Central memory CD4-positive, alpha-beta T cell (primary cell): ENCODE results near the gene ABHD16B.
"Not testable (repeated sequence)": the region's sequence is repeated elsewhere in the genome, so short reads cannot be mapped to it uniquely, and the experiment has no call there.

Source experiments
- DNase-seq: peaks from one replicate; pipeline ENCODE4 v3.0.0; 2022

The ABHD16B gene

DNA sequence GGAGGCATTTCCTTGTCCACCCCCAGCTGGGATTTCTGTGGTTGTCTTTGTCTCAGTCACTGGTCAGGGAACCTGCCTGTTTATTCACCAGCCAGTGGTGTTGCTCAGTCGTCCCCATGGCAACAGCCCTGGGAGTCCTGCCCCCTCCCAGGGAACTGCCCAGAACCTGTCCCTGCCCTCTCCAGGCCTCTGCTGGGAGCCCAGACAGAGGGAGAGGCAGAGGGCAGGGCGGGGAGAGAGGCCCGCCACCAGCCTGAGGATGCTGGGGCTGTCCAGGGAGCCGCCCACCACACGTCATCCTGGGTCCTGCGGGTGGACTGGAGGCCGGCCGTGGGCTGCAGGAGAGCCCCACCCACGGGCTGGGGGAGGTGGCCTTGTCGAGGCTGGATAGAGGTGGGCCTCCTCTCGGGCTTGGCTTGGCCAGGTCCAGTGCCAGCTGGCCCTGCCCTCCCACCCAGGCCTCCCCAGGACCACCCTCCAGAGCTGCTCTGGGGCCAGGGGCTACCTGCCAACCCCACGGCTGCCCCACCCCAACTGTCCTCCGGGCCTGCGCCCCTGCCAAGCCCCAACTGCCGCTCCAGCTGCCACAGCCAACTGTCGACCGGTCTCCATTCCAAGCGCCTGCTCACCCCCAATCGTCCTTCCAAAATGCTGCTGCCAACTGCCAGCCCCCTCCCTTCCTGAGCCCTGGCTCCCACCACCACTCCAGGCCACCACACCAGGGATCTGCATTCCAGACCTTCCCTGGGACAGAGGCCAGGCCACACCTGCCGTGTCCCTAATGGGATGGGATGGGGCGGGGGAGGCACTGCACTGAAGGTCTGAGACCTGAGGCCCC lies 26.1 kb upstream of the ABHD16B start:
- no peak for DNase-seq

DNA sequence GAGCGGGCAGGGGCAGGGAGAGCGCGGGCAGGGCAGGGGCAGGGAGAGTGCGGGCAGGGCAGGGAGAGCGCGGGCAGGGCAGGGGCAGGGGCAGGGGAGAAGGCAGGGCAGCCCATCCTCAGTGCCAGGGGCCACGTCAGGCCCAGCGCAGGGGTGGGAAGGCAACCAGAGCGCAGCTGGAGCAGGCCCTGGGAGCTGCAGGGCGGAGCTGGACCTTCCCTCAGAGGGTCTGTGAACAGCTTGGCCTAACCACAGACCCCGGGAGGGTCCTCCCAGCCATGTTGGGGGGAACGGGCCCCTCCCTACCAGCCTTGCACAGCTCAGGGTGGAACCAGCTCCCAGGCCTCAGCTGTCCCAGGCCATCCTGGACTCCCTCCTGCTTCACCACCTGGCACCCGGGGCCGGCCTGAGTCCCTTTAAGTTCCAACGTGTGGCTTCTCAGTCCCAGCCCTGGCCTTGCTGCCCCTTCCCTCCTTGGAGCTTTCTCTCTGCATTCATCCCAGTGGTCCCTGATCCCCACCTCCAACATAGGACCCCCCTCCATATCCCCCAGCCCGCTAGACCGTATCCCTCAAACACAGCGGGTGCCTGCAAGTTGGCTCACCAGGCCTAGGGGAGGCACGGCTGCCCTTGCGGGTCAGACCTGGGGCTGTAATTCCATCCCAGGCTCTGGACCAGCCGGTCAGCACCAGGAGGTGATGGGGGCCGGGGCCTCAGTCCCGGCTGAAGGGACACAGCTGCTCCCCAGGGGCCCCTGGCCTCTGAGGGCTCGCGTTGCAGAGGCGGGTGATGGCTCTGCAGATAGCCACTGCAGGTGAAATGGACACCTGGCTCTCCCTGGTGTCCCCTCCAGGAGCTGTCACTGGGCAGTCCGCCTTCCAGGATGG lies 24.6 kb upstream of the ABHD16B start:
- DNase-seq, result no peak

DNA sequence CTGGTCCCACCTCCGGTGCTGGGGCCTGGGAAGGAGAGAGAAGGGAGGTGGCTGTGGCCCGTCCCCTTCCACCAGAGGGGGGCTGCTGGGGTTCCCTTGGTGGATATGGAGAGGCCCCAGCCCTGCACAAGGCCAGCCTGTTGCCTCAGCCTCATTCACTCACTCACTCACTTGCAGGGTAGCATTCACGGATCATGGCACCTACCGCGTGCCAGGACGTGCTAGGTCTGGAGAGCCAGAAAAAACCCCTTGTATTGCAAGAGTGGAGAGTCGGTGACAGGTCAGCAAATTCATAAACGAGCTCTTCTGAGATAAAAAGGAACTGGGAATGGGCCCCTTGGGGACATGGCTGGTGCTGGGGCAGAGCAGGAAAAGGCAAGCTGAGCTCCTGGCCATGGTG lies 23.8 kb upstream of the ABHD16B start:
- no peak for DNase-seq

DNA sequence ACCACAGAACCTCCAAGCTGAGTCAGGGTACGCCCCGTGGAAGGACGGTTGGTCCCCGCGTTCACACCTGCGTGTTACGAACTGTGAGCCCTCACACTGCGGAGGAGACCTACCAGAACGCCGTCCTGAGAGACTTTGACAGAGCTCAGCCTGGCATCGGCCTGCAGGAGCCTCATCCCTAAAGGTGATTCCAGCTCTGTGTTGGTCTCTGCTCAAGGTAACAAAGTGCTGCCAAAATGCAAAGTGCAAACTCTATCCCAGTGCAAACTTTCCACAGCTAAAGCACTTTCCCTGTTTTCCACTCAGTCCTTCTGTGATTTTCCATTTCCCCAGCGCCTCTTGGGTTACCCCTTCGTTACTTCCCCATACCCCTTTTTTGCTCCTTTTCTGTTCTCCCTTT lies 21.7 kb upstream of the ABHD16B start:
- no peak for DNase-seq

DNA sequence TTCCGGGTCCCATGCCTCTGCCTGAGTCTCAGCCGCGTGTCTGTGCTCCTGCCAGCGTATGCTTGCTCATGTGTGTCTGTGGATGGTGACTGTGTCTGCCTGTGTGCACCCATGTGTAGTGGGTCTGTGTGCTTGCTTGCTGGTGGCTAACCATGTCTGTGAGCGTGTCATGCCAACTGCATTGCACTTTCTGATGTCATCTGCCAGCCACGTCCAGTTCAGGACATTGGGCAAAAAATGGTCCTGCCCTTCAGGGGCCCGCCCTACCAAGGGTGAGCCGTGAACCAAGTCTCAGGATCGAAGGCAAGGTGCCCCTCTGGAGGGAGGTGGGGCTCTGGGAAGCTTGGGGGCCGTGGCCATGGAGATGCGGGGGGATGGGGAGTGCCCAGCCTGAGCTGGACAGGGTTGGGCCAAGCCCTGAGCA lies 20.9 kb upstream of the ABHD16B start:
- DNase-seq, result no peak

DNA sequence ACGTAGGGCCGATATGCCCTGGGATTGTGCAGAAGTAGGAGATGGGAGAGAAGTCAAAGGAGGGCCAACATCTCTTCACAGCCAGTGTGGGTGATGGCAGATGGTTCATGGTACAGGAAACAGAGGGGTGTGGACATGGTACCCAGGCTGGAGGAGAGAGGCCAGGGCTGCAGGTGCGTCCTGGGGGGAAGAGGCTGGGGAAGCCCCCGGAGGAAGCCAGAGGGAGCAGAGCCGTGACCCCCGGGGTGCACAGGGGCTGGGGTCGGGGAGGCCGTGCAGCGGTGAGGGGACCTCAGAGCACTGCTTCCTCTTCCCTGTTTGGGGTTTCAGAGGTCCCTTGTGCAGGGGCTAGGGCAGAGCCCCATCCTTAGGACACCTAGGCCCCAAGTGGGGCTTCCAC lies 19.0 kb upstream of the ABHD16B start:
- DNase-seq, result no peak

DNA sequence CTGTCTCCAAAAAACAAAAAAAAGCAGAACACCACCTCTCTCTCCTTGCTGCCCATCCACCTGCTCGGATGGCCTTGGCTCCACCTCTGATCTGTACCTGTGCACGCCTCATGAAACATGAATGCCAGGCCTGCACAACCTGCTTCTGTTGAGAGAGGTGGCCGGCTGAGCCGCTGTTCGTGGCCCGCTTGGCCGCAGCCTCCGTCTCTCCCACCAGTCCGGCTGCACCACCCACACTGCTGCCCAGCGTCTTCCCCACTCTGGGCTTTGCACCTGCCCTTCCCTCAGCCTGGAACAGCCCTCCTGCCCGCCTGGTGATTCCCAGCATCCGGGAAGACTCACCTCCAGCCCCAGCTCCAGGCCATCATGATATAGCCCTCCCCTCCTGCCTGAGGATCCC lies 18.1 kb upstream of the ABHD16B start:
- no peak for DNase-seq

DNA sequence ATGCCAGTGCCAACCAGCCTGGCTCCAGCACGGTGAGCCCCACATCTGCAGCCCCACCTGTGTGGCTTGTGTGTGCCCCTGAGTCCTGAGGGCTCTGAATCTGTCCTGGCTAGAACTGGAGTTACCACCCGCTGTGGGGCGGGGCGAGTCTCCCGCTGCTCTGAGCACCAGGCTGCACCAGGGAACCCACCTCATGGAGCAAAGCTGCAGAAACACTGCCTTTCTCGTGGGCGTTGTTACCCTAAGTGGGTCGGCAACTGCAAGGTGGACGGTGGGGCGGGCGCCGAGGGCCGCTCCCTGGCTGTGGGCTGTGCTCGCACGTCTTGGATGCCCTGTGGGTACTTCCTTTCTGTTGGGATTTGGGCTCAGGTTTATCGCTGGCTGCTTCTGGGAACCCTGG lies 17.5 kb upstream of the ABHD16B start:
- DNase-seq, result no peak

DNA sequence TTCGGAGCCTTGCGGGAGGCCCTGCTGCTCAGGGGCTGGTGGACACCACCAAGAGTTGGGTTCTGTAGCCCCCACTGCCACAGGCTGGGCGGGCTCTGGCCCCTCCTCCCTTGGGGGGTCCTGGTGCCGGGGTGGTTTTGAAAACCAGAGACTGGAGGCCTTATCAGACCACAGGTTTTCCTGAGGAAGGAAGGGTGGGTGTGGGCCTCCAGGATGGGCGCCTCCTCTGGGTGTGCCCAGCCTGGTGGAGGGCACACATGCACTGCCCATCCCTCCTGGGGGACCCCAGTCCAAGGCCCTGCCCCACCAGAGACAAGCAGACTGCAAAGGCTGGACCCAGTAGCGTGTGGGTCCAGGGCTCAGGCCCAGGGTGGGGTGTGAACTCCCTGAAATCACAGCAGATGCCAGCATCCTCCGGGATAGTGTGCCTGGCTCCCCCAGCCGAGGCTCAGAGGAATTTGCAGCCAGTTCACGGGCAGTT lies 16.7 kb upstream of the ABHD16B start:
- DNase-seq, result no peak

DNA sequence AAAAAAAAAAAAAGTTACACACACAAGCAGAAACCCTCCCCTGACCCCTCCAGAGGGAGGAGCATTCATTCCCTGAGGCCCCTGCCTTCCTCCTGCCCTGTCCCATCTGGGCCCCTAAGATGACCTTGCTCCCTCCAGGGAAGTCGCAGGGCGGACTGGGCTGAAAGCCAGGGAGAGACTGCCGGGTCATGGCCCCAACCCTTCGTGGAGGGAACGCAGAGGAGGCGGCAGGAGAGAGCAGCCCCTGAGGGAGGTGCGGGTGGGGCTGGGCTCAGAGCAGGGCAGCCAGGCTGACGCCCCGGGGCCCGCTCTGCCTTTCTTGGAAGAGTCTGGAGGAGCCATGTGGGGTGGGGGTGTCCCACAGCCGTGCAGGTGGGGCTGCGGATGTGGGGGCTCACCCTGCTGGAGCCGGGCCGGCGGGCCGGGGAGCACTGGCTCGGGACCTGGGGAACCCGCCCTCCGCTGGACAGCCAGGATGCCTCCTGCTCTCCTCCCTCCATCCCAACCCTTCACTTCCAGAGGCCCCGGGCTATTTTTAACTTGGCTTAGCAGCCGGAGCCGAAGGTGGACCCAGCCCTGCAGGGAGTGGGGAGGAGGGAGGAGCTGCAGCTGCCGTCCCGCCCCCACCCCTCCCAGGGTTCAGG lies 15.0 kb upstream of the ABHD16B start:
- no peak for DNase-seq

DNA sequence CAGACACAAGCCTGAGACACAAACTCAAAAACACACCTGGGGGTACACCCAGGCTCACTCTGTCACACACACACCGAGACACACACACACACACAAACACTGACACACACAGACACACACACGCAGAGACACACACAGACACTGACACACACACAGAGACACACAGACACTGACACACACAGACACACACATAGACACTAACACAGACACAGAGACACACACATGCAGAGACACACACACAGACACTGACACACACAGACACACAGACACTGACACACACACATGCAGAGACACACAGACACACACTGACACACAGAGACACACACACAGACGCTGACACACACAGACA lies 14.4 kb upstream of the ABHD16B start:
- DNase-seq, result no peak

DNA sequence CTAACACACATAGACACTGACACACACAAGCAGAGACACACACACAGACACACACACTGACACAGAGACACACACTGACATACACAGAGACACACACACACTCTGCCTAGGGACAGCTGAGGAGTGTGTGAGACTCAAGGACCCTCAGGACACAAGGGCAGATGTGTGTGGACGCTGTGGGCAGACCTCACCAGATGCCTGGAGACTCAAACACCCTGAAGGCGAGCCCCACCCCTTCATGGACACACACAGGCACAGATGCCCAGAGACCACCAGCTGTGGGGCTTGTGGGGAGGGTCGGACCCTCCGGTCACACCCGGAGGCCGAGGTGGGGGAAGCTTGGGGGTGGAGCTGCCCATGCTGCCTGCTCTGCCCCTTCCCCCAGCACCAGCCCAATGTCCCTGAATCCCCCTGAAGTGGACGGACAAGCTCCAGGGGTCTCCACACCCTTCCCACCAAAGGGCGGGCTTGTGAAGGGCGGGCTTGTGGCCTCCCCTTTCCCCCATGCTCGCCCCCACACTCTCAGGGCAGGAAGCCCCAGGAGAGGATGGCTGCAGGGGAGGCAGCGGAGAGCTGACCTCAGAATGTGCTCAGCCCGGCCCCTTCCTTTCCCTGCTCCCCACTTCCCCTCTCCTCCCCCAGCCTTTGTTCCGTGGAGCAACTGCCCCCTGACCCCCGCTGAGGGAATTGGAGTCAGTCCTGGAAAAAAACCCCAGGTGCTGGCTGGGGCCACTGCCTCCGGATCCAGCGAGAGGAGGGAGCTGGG lies 13.9 kb upstream of the ABHD16B start:
- DNase-seq, result no peak

DNA sequence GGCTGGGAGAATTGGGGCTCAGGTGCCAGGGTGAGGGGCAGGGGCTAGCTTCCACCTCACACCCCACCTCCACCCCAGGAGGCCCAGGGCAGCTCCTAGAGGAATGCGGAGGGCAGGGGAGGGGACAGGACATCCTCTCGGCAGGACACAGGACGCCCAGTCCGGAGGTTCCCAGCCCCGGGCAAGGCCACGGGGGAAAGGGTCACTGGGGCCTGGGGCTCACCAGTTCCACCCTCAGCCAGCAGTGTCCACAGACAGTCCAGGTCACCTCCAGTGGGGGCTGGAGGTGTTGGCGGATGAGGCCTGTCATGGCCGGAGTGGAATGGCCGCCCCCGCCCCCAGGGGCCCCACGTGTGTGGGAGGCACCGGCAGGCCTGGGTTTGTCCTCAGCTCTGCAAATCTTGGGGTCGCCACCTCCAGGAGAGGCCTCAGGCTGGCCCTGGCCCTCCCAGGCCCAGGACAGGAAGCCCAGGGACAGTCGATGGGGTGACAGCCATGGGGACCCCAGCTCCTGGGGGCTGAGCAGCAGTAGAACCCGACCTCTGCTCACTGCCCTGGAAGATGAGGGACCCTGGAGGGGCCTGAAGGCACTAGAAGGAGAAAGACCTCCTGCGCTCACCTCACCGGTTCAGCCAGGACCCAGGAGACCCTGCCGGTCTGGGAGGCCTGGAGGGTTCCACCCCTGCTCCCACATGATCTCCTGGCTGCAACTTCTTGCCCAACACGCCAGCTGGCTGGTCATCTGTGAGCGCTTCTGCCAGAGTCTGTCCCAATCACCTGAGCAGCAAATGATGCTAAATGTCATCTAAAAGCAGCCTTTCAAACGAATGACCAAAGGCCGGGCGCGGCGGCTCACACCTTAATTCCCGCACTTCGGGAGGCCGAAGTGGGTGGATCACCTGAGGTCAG lies 13.0 kb upstream of the ABHD16B start:
- DNase-seq, result no peak

DNA sequence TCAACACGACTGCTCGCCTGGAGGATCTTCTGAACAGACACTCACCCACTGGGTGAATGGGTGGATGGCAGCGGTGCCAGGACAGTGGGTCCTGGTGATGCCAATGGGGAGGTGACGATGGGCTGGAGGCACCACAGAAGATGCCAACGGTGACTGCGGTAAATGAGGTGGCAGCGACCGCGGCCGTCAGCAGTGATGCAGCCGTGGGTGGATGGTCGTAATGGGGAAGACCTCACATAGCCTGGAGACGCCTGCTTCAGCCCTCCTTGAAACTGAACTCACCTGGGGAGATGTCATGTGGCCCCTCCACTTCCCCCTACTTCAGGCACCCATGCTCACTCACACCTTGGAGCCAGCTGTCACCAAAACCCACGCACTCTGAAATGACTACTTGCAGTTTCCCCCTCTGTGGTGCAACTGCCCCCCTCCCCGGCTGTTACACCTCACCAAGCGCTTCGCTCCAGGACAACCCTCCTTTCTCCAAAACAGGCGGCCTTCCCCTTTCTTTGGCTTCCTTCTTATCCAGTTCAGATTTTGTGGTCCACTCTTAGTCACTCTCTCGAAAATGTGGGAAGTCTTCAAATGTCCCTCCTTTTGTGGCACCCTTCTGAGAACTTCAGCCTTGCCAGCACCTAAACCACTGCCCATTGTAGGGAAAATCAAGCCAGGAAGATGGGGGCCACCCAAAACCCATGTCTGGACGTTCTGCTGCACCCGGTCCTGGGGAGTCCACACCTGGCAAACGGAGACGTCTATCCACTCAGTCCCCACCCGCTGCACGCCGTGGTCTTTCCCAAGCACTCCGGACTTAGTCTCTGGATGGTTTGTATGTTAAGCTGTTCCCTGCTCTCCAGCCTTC lies 10.4 kb upstream of the ABHD16B start:
- DNase-seq, result no peak

DNA sequence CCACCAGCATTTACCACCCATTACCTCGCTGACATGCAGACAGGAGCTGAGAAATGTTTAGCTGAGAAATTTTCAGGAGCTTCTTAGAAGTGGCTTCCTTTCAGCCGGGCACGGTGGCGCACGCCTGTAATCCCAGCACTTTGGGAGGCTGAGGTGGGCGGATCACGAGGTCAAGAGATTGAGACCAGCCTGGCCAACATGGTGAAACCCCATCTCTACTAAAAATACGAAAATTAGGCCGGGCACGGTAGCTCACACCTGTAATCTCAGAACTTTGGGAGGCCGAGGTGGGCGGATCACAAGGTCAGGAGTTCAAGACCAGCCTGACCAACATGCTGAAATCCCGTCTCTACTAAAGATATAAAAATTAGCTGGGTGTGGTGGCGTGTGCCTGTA lies 9.8 kb upstream of the ABHD16B start:
- not testable (repeated sequence) for DNase-seq

DNA sequence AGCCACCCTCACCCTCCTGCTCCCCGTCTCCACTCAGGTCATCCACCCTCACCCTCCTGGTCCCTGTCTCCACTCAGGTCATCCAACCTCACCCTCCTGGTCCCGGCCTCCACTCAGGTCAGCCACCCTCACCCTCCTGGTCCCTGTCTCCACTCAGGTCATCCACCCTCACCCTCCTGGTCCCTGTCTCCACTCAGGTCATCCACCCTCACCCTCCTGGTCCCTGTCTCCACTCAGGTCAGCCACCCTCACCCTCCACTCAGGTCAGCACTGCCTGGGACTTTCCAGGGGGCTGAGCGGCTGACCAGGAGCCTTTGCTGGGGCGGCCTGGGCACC lies 7.6 kb upstream of the ABHD16B start:
- not testable (repeated sequence) for DNase-seq

DNA sequence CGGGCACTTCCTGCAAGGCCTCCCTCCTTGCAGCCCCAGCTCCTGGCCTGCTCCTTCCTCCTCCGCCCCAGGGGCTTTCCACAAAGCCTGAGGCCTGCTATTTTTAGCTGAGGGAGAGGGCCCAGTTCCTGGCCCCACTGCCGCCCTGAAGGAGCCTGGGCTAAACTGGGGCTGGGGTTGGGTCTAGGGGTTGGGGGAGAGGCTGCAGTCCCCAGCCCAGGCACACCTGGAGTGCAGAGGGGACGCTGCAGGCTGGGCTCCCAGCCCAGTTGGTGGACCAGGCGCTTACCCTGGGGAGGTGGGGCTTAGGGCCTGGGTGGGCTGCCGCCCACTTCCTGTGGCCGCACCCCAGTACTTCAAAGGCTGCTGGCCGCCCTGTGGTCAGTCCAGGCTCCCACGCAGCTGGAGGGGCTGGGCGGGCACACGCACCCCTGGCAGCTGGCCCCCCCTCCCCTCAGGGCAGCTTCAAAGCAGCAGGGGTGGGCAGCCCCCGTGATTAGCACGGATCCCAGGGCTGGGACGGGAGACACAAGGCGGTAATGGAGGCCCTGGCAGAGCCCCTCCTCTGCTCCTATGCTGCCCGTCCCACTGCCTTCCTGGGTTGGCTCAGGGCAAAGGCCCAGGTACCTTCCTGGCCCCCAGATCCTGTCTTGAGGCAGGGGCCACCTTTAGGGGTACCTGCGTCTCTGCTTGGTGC lies 7.1 kb upstream of the ABHD16B start:
- no peak for DNase-seq

DNA sequence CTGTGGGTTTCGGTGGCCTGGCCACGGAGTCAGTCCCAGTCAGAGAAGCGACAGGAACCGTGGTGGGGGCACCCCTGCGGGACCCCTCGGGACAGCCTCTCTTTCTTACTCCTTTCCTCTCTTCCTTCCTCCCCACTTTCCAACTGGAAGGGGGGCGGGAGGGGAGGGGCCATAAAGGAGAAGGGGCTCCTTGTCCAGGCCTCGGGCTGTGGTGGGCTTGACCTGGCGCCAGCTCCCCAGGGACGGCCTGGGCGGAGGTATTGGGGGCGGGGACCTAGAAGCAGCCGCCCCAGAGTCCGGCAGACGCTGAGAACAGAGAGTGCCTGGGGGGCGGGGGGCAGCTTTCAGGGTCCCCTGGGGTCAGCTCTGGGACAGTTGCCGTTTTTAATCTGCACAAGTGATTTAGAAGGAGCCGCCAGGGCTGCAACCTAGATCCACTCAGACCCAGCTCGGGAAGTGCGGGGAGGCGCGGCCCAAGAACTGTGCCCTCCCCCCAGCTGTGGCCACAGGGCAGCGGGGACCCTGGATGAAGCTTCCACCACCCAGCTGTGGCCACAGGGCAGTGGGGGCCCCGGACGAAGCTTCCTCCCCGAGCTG lies 6.4 kb upstream of the ABHD16B start:
- no peak for DNase-seq

DNA sequence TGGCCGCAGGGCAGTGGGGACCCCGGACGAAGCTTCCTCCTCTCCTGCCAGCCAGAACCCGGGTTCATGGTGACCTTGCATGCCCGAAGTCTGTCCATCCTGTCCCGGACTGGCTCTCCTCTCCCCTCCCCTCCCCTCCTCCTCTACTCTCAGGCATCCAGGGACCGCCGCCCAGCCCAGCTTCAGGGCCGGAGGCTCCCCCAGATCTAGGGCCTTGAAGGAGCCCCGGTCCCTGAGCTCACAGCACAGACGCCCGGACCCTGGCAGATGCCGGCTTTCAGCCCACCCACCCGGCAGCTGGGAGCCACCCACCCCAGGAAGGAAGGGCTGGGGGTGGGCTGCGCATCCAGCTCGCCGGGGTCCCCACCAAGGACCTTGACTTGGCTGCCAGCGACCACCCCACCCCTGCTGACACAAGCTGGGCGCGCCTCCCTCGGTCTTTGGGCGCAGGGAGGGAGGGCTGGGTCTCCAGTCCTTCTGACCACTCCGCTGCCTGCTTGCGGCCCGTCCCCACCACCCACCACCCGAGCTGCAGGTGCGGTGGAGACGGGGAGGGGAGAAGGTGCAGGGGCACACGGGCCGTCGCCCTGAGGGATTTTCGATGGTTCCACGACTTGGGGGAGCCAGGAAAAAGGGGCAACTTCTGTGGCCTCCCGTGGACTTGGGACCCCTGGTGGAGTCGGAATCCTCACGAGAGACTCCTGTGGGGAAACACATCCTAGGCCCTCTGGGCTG lies 5.8 kb upstream of the ABHD16B start:
- no peak for DNase-seq
